HG02885 (cell line): ENCODE data around the gene CIROP.
A peak's percentile ranks its signal among the peaks of the same experiment; 100 is the strongest.

Experiments used
- ATAC-seq: cut with Tn5 transposase; IDR thresholded peaks from one replicate; pipeline ENCODE4 v1.9.1; 2021; ENCODE audit warnings: mild to moderate bottlenecking; ENCODE audit not compliant: unreplicated experiment, poor library complexity

CIROP gene

GRCh38 chr14:23095196-23096108, 9.3 kb downstream of the CIROP start, which contains the start of gene C14orf119:
C14orf119 (plus strand) TSS chr14:23095505; CDS start chr14:23097659, 2,154 bp downstream.
- ATAC-seq = peak; percentile 91

- ATAC-seq = peak; percentile 35
Observed at GRCh38 chr14:23094666-23095195, 10.1 kb downstream of the CIROP start, which contains the start of gene ACIN1. ACIN1 (minus strand) TSS chr14:23095136; CDS start chr14:23095112, 24 bp downstream.

- ATAC-seq = no peak
Observed at GRCh38 chr14:23093991-23094665, 10.7 kb downstream of the CIROP start.

GRCh38 chr14:23093526-23093925, 11.3 kb downstream of the CIROP start:
- ATAC-seq = no peak

DNA sequence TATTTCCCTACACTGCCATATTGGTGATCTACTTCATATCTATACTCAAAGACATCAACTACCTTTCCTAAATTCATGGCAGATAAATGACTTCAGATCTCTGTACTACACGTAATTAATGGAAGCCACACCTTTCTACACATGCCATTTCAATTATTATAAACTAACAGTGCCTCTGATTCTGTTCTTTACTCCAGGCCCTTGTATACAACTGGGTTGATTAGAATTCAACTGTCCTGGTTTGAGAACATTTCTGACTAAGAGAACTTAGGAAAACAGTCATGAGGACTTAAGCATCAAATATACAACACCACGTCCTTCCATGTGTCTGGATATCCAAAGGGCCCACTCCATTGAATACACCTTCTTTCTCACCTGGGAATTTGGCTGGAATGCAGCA, 11.7 kb downstream of the CIROP start:
- no peak for ATAC-seq

GRCh38 chr14:23091294-23092225, 13.2 kb downstream of the CIROP start:
- ATAC-seq = no peak

DNA sequence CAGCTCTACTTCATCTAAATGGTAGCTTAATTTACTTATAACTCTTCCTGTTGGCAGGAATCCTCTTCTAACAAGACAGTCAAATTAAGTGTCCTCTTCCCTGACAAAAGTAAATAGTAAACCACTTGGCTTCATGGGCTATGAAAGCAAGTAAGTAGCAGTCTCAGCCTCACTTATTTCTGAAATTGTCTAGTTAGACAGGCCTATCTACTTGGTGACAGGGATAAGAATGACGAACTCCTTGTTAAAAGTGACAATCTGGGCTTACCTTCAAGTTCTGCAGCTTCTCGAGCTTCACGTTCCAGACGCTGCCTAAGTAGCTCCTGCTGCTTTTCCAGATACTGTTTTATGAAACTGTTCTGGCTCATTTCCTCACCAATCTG, 14.5 kb downstream of the CIROP start:
- no peak for ATAC-seq

- no peak for ATAC-seq
Observed at GRCh38 chr14:23089498-23090253, 15.1 kb downstream of the CIROP start.

DNA sequence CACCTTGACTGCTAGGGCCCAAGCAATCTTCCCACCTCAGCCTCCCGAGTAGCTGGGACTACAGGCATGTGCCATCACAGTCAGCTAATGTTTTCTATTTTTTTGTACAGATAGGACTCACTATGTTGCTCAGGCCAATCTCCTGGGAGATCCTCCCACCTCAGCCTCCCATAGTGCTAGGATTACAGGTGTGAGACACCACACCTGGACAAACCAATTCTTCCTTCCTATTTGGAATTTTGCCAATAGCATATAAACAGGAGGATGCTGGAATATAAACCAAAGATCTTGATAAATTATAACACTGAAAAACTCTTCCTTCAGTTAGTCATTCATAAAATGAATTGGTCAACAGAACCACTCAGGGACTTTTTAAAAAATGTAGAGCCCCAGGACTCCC, 18.2 kb downstream of the CIROP start:
- ATAC-seq = no peak

GRCh38 chr14:23085458-23085857, 19.3 kb downstream of the CIROP start:
- no peak for ATAC-seq

DNA sequence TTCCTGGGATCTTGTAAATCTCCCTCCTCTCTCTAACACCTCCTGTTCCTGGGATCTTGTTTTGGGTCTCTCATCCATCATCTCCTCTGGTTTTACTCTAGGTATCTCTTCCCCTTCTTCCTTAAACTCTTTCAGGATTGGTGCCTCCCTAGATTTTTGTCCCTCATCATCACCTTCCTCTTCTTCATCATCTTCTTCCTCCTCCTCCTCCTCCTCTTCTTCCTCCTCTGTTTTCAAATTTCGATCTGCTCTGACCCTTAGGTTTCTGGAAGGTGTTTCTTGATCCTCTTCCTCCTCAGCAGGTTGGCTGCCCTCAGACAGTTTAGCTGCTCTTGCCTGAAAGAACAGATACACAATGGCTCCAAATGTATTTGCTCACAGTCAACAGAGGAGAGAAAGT, 24.3 kb downstream of the CIROP start:
- ATAC-seq = no peak

- ATAC-seq = no peak
Observed at GRCh38 chr14:23079716-23080115, 25.1 kb downstream of the CIROP start.

GRCh38 chr14:23078692-23079116, 26.1 kb downstream of the CIROP start:
- ATAC-seq = no peak

DNA sequence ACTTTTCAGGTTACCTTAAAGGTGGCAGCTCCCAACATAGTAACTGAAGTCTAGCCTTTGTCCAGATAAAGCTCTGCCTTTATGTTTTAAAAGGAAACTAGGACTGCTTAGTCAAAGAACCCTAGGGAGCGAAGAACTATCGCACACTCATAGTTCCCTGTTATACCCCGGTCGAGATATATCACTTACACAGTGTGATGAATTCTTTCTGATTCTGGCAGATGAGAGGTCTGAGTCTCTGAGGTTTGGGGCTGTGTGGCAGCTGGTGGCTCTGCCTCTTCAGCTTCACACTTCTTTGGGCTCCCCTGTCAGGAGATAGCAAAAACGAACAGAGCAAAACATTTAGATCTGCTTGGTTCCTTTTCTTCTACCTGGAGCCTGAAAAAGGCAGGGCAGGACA, 26.8 kb downstream of the CIROP start:
- no peak for ATAC-seq

DNA sequence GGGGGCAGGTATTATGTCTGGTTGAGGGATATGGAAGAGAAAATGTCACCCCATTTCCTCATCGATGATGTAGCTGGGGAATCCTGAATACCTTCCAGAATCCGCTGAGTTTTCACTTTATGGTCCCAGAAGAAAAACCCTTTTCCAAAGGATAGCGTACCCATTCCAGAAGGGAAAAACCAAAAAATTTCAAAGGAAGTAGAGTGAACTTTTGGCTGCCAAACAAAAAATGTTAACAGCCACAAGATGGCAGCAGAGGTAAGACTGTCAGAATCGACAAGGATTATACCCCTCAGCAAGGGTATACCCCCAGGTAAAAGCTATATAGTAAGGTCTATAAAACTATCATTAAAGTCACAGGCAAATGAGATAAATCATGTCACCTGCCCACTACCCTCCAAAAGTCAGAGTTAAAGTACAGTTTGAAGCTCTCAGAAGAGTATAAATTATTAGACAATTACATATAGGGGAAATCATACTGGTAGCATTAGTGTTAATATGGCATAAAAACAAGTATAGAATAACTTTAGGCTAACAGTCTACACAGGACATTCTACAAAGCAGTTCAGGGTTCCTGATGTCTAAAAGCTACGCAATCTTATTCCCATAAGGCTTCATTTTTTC, 27.9 kb downstream of the CIROP start:
- ATAC-seq = no peak

- no peak for ATAC-seq
Observed at GRCh38 chr14:23074906-23075305, 29.9 kb downstream of the CIROP start.

DNA sequence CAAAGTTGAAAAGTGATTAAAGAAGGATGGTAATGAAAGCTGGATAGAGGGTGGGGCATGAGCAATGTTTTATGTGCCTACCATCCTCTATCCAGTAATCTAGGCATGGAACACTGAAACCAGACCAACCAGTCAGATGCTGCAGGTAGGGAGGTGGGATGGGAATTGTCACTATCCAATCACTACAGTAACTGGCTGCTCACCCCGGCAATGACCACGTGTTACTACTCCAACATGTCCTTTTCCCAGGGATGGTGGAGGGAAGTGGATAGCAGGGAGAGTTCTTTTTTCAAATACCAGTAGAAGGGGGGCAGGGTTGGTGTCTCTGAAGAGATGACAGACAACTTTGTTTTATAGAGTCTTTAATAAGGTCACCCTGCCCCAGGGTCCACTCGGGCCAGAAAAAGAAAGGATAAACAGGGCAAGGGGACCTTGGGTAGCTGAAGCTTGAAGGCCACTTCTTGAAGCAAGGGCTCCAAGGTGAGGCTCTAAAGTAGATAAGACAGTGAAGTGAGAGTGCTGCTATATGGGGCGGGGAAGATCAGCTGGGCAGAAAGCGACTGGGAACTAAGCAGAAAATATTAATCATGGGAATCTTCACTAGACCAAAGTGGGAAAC, 32.8 kb downstream of the CIROP start:
- no peak for ATAC-seq

DNA sequence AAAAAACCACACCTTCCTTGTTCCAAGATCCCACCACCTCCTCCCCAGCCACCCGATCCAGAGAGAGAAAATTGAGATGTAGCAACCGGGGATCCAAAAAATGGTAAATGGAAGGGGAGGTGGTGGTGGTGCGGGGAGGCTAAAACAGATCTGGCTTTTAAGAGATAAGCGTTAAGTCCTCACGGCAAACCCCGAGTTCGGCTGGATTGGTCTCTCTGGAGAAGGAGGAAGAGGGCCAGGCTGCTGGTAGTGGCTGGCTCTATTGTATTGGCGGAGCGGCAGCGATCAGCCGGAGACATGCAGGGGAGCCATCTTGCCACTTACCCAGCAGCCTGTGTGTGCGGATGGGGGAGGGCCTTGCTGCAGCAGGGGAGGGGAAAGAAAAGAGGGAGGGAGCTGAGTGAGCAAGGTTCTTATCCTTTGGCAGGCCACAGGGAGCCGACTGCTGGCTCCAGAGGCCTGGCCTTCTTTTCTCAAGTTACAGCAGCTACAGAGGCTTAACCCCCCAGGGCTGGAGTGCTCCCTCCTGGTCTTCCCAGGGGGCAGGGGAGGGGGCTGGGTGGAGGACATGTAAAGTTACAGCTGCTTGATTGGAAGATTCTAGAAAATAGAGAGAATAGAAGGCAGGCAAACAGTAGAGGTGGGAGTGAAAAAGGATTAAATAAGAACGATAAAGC, 33.4 kb downstream of the CIROP start:
- ATAC-seq = peak; percentile 92
